Neural progenitor cell (in vitro differentiated cells): ENCODE results near the gene DGCR6L. TPM values are rescaled to one million over a fixed set of nuclear protein-coding genes. Genes with fewer than 3 reads are reported as not detected.
"Not testable (repeated sequence)": the region's sequence is repeated elsewhere in the genome, so short reads cannot be mapped to it uniquely, and the experiment has no call there.

Source experiments
- DNase-seq: peaks from one replicate; pipeline ENCODE4 v3.0.0-alpha.2; 2016; ENCODE audit warnings: low spot score
- H2AFZ ChIP-seq: fragments of 200-600 bp; sonication (generic); replicated peaks from 2 replicates; pipeline ENCODE4 v1.6.1; 2016; ENCODE audit warnings: antibody characterized with exemption
- H3F3A ChIP-seq: fragments of 200-600 bp; sonication (generic); 2 replicates; pipeline ENCODE4 v1.6.1; 2016; ENCODE audit warnings: antibody characterized with exemption, low read depth
- H3K27ac ChIP-seq: fragments of 200-600 bp; sonication (generic); 2 replicates; pipeline ENCODE4 v1.5.1; 2016; ENCODE audit warnings: mild to moderate bottlenecking
- H3K27me3 ChIP-seq: fragments of 200-600 bp; sonication (generic); 2 replicates; pipeline ENCODE4 v1.6.1; 2016; ENCODE audit warnings: mild to moderate bottlenecking, moderate library complexity
- H3K36me3 ChIP-seq: fragments of 200-600 bp; sonication (generic); 2 replicates; pipeline ENCODE4 v1.5.1; 2016
- H3K4me1 ChIP-seq: fragments of 200-600 bp; sonication (generic); 2 replicates; pipeline ENCODE4 v1.6.1; 2016; ENCODE audit warnings: mixed run types
- H3K4me2 ChIP-seq: fragments of 200-600 bp; sonication (generic); 2 replicates; pipeline ENCODE4 v1.6.1; 2016
- H3K4me3 ChIP-seq: fragments of 200-600 bp; sonication (generic); 2 replicates; pipeline ENCODE4 v1.5.1; 2016
- H3K79me2 ChIP-seq: fragments of 200-600 bp; sonication (generic); 2 replicates; pipeline ENCODE4 v1.6.1; 2016; ENCODE audit warnings: low read depth
- H3K9ac ChIP-seq: fragments of 200-600 bp; sonication (generic); 2 replicates; pipeline ENCODE4 v1.6.1; 2016
- H3K9me3 ChIP-seq: fragments of 200-600 bp; sonication (generic); 2 replicates; pipeline ENCODE4 v1.5.1; 2016; ENCODE audit warnings: low read depth
- H4K20me1 ChIP-seq: fragments of 200-600 bp; sonication (generic); 2 replicates; pipeline ENCODE4 v1.6.1; 2016; ENCODE audit warnings: low read depth
- H3K27ac Mint-ChIP-seq: 3 replicates; pipeline ENCODE4 v1.8.0; 2021; ENCODE audit warnings: mixed read lengths
- H3K27me3 Mint-ChIP-seq: 2 replicates; pipeline ENCODE4 v1.8.0; 2022; ENCODE audit warnings: low read depth, mild to moderate bottlenecking, inconsistent platforms, moderate library complexity, mixed read lengths; ENCODE audit not compliant: insufficient read depth
- H3K36me3 Mint-ChIP-seq: 3 replicates; pipeline ENCODE4 v1.8.0; 2021; ENCODE audit warnings: mixed read lengths
- H3K4me1 Mint-ChIP-seq: 3 replicates; pipeline ENCODE4 v1.8.0; 2021; ENCODE audit warnings: mixed read lengths
- H3K4me3 Mint-ChIP-seq: 3 replicates; pipeline ENCODE4 v1.8.0; 2021; ENCODE audit warnings: mild to moderate bottlenecking, moderate library complexity, mixed read lengths
- H3K9me3 Mint-ChIP-seq: 3 replicates; pipeline ENCODE4 v1.8.0; 2020; ENCODE audit warnings: mixed read lengths
- EZH2 ChIP-seq: fragments of 200-600 bp; sonication (generic); IDR thresholded peaks from 2 replicates; pipeline ENCODE4 v1.6.1; 2017; ENCODE audit warnings: antibody characterized with exemption, mild to moderate bottlenecking, moderate library complexity
- EZH2phosphoT487 ChIP-seq: fragments of 200-600 bp; sonication (generic); IDR thresholded peaks from 2 replicates; pipeline ENCODE4 v1.6.1; 2017; ENCODE audit warnings: antibody characterized with exemption
- total RNA-seq: library from RNA; depleted of rRNA; stranded (reverse); fragments of >200 nt; gene quantifications from 2 replicates; pipeline ENCODE4 v1.2.3, GENCODE V29; 2015; ENCODE audit warnings: low replicate concordance
- TF ChIP-seq, protein P1 (sequence below): fragments of 200-600 bp; sonication (generic); IDR thresholded peaks from 2 replicates; pipeline ENCODE4 v1.5.1; 2017; ENCODE audit warnings: antibody characterized with exemption, mild to moderate bottlenecking

The DGCR6L gene
- total RNA-seq, 1 donor from 2014 or later: 22.3 TPM

DNA sequence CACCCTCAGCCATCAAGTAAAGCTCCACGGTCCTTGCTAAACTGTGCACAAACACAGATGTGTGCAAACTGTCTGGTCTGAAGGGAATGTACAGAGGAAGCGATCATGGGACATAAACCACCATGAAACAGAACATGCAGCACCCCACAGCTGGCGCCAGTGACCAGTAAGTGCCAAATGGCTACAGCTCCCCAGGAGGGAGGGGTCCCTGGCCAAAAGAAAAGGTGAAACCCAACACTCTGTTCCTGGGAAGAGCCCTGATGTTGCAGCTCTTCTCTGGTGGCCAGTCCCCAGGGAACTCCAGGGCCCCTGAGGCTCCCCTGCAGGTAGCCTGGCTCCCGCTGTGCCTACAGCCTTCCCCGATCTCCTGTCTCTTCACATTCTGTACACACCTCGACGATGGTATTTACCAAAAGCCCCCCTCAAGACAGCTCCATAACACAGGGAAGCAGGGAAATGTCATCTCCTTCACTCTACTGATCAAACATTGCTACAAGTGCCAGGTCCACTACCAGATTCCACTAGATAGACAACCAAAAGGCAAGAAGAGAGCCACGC is 2.9 kb downstream of the DGCR6L start:
- peaks cover 34% of the 10 kb centered on the region for H3K4me1 Mint-ChIP-seq
- Histone ChIP-seq H3K4me3 (no peak overlapping the region), H3K27me3 (no peaks in the 10 kb centered on the region), H3K27ac (no peak overlapping the region), H3K79me2 (peaks cover 25% of the 10 kb centered on the region), H3F3A (peaks cover 15% of the 10 kb centered on the region), H3K9me3 (no peaks in the 10 kb centered on the region), H3K4me2 (peak overlapping the region; percentile 33), H3K4me1 (peaks cover 9% of the 10 kb centered on the region), H3K9ac (no peak overlapping the region), H2AFZ (no peak overlapping the region), H4K20me1 (peaks cover 48% of the 10 kb centered on the region), H3K36me3 (no peaks in the 10 kb centered on the region)
- no peaks in the 10 kb centered on the region for H3K27me3 Mint-ChIP-seq
- DNase-seq: peak; percentile 1
- TF ChIP-seq EZH2 (no peak), EZH2phosphoT487 (no peak)
- TF ChIP-seq, protein P1, sequence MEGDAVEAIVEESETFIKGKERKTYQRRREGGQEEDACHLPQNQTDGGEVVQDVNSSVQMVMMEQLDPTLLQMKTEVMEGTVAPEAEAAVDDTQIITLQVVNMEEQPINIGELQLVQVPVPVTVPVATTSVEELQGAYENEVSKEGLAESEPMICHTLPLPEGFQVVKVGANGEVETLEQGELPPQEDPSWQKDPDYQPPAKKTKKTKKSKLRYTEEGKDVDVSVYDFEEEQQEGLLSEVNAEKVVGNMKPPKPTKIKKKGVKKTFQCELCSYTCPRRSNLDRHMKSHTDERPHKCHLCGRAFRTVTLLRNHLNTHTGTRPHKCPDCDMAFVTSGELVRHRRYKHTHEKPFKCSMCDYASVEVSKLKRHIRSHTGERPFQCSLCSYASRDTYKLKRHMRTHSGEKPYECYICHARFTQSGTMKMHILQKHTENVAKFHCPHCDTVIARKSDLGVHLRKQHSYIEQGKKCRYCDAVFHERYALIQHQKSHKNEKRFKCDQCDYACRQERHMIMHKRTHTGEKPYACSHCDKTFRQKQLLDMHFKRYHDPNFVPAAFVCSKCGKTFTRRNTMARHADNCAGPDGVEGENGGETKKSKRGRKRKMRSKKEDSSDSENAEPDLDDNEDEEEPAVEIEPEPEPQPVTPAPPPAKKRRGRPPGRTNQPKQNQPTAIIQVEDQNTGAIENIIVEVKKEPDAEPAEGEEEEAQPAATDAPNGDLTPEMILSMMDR: no peak
- H3K27ac Mint-ChIP-seq: no peak overlapping the region
- H3K9me3 Mint-ChIP-seq: no peaks in the 10 kb centered on the region
- H3K4me3 Mint-ChIP-seq: peak overlapping the region; percentile 95
- no peaks in the 10 kb centered on the region for H3K36me3 Mint-ChIP-seq

DNA sequence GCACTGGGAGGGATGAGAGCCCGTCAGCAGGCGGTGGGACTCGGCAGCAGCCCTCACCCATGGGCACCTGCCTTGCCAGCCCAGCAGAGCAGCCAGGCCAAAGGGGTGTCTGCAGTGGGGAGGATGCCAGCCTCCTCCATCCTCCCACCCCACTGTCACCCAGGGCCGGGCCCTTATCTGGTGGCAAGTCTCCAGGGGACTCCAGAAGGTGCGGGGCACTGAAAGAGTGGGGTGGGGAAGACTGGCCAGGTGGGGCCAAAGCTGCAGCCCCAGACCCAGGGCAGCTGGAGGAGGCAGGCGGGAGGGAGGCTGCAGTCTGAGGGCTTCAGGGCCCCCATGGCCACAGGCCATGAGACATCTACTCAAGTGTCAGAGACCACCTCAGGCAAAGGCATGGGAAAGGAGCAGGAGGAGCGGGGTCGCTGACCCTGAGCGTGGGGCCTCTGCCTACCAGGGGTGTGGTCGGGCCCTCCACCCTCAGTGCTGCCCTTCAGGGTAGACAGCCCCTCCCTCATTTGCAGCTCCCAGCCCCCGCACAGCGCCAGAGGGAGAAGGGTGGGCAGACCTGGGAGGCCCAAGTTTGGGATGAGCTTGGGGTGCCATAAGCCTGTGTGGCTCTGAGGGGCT is 3.5 kb downstream of the DGCR6L start:
- Histone ChIP-seq H2AFZ (no peak overlapping the region), H3K4me1 (peaks cover 9% of the 10 kb centered on the region), H3K27ac (no peak overlapping the region), H3K9ac (no peak overlapping the region), H3F3A (peaks cover 12% of the 10 kb centered on the region), H3K4me2 (no peak overlapping the region), H3K79me2 (peaks cover 25% of the 10 kb centered on the region), H3K9me3 (no peaks in the 10 kb centered on the region), H3K36me3 (no peaks in the 10 kb centered on the region), H3K27me3 (no peaks in the 10 kb centered on the region), H3K4me3 (no peak overlapping the region), H4K20me1 (peaks cover 48% of the 10 kb centered on the region)
- TF ChIP-seq EZH2 (no peak), EZH2phosphoT487 (no peak)
- TF ChIP-seq, protein P1: no peak
- H3K36me3 Mint-ChIP-seq: no peaks in the 10 kb centered on the region
- H3K9me3 Mint-ChIP-seq: no peaks in the 10 kb centered on the region
- H3K4me1 Mint-ChIP-seq: peaks cover 29% of the 10 kb centered on the region
- H3K27ac Mint-ChIP-seq: no peak overlapping the region
- DNase-seq: peak; percentile 0
- H3K4me3 Mint-ChIP-seq: no peak overlapping the region
- no peaks in the 10 kb centered on the region for H3K27me3 Mint-ChIP-seq

DNA sequence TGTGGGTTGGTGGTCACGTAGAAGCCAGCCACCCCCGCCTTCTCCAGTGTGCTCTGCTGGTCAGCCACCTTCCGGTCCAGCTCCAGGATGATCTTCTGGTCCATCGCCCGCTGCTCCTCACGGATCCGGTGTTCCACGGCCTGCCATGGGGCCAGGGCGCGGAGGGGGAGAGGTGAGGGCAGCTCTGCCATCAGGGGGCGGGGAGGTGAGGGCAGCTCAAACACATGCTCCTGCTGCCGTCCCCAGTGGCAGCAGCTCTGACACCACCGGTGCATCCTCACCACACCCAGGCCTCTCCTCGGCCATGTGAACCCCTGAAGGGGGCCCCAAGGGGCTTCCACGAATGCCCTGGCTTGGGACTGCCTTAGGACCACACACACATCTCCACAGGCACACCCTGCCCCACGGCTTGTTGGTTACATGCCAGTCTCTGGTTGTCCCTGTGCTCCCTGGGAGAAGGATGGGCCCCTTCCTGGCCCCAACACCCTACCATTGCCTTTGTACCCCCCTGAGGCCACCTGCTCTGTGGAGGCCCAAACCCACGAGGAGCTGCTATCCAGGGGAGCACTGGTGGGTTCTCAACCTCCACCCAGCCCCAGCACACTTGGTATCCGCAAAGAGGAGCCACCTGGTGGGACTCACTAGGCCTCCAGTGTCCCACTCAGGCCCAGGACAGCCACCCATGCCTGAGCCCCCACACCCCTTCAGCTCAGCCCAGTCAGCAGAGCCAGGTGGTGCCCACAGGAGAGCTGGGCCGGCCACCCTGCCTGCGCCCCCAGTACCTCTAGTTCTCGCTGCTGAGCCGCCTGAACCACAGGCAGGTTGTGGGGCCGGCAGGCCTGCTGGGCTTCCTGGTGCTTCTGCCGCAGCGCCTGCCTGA is 4.3 kb downstream of the DGCR6L start:
- H3K9ac ChIP-seq: no peak overlapping the region
- Mint-ChIP-seq H3K4me1 (peaks cover 23% of the 10 kb centered on the region), H3K27ac (no peak overlapping the region), H3K36me3 (no peaks in the 10 kb centered on the region), H3K27me3 (no peaks in the 10 kb centered on the region), H3K4me3 (no peak overlapping the region), H3K9me3 (no peaks in the 10 kb centered on the region)
- no peak overlapping the region for H3K27ac ChIP-seq
- H2AFZ ChIP-seq: no peak overlapping the region
- no peak overlapping the region for H3K4me2 ChIP-seq
- H3K79me2 ChIP-seq: peaks cover 25% of the 10 kb centered on the region
- H3K27me3 ChIP-seq: no peaks in the 10 kb centered on the region
- H4K20me1 ChIP-seq: peaks cover 43% of the 10 kb centered on the region
- no peak overlapping the region for H3K4me3 ChIP-seq
- H3K9me3 ChIP-seq: no peaks in the 10 kb centered on the region
- H3F3A ChIP-seq: peaks cover 12% of the 10 kb centered on the region
- H3K36me3 ChIP-seq: no peaks in the 10 kb centered on the region
- TF ChIP-seq EZH2 (no peak), EZH2phosphoT487 (no peak)
- TF ChIP-seq, protein P1: no peak
- peaks cover 5% of the 10 kb centered on the region for H3K4me1 ChIP-seq
- peak; percentile 1 for DNase-seq

DNA sequence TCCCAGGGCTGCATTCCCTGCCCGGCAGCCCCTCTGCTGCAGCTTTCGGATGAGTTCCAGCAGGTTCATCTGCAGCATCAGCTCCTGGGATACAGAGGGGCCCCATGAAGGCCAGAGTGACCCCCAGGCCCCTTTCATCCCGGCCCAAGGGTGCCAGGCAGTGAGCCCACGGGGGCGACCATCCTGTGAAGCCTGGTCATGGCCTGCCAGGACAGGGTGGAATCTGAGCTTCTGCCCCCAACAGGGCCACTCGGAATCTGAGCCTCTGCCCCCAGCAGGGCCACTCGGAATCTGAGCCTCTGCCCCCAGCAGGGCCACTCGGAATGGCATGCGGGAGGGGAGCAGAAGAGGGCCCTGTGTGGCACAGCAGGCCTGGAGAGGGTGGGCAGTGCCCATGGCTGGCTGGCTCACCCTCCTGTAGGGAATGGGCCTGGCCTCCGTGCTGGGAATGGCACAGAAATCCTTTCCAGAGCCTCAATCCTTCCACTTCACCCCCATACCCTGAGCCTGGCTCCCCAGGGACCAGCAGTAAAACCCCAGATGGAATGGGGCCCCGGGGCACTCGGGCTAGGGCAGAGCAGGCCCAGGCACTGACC is 5.0 kb downstream of the DGCR6L start:
- not testable (repeated sequence) for H3K9ac ChIP-seq, H3K9me3 ChIP-seq, H3K27ac Mint-ChIP-seq, H2AFZ ChIP-seq, H3K4me3 Mint-ChIP-seq, H3K9me3 Mint-ChIP-seq, H3K27me3 Mint-ChIP-seq, H3K36me3 Mint-ChIP-seq, H3K27me3 ChIP-seq, H3K27ac ChIP-seq, H3K36me3 ChIP-seq, H3K4me1 ChIP-seq, H3K4me2 ChIP-seq, H3K4me3 ChIP-seq
- peaks cover 12% of the 10 kb centered on the region for H3F3A ChIP-seq
- DNase-seq: peak; percentile 0
- peaks cover 22% of the 10 kb centered on the region for H3K4me1 Mint-ChIP-seq
- H4K20me1 ChIP-seq: peaks cover 43% of the 10 kb centered on the region
- H3K79me2 ChIP-seq: peaks cover 25% of the 10 kb centered on the region

DNA sequence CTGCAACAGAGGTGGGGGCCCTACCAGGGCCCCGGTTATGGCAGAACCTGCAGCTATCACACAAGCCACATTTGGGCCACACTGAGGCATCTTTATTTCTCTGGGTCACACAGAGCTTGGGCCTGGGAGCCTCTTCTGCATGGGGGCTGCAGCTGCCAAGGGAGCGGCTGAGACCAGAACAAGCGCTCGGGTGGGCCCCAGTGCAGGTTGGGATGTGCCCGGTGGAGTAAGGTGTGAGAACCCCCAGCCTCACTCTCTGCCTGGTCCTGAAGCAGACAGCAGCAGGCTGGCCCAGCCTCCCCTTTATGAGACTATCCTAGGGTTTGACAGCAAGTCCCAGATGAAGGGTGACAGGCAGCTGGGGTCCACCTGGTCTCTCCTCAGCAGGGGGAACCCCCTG is 5.7 kb downstream of the DGCR6L start:
- H4K20me1 ChIP-seq: peaks cover 41% of the 10 kb centered on the region
- not testable (repeated sequence) for H3K4me2 ChIP-seq, H3K9me3 Mint-ChIP-seq, H3K4me3 ChIP-seq, H3K4me1 ChIP-seq, H3K4me3 Mint-ChIP-seq, H3K27me3 ChIP-seq, H3K27ac Mint-ChIP-seq, DNase-seq, H3K9me3 ChIP-seq, H2AFZ ChIP-seq, H3K36me3 ChIP-seq, H3F3A ChIP-seq, H3K36me3 Mint-ChIP-seq, H3K9ac ChIP-seq, H3K27me3 Mint-ChIP-seq, H3K27ac ChIP-seq
- peaks cover 25% of the 10 kb centered on the region for H3K79me2 ChIP-seq
- peaks cover 22% of the 10 kb centered on the region for H3K4me1 Mint-ChIP-seq
